DND-41 (cell line): Measurements from ENCODE around the gene NEUROD2.

Experiments
- ATAC-seq: fragments of 200-7000 bp; cut with Tn5 transposase; 3 replicates; pipeline ENCODE4 v1.9.1; 2021; ENCODE audit warnings: low read depth; ENCODE audit not compliant: insufficient read depth
- DNase-seq: peaks from one replicate; pipeline ENCODE4 v3.0.0-alpha.2; 2020
- H2AFZ ChIP-seq: 2 replicates; pipeline ENCODE4 v1.6.0; 2012; ENCODE audit warnings: low read depth, low read length
- H3K27ac ChIP-seq: 2 replicates; pipeline ENCODE4 v1.5.1; 2012; ENCODE audit warnings: low read length, inconsistent platforms
- H3K27me3 ChIP-seq: fragments of 200-600 bp; sonication (generic); 2 replicates; pipeline ENCODE4 v1.6.0; 2012; ENCODE audit warnings: low read length, mild to moderate bottlenecking, inconsistent platforms; ENCODE audit not compliant: insufficient read depth, poor library complexity
- H3K36me3 ChIP-seq: 2 replicates; pipeline ENCODE4 v1.5.1; 2012; ENCODE audit warnings: low read length, inconsistent platforms; ENCODE audit not compliant: insufficient read depth
- H3K4me1 ChIP-seq: 2 replicates; pipeline ENCODE4 v1.5.1; 2012; ENCODE audit warnings: mild to moderate bottlenecking, low read length; ENCODE audit not compliant: insufficient read depth
- H3K4me2 ChIP-seq: 2 replicates; pipeline ENCODE4 v1.6.0; 2012; ENCODE audit warnings: mild to moderate bottlenecking, moderate library complexity, low read length, inconsistent platforms; ENCODE audit not compliant: insufficient read depth
- H3K4me3 ChIP-seq, 2 experiments: fragments of 200-600 bp in 1 of 2; shearing (Covaris generic) in 1 of 2; 2 replicates each; pipeline ENCODE4 v1.5.1; 2012 to 2016; ENCODE audit warnings: inconsistent platforms in 2 of 2, low read length in 2 of 2, mild to moderate bottlenecking in 2 of 2, low read depth in 1 of 2, moderate library complexity in 1 of 2
- H3K79me2 ChIP-seq: 2 replicates; pipeline ENCODE4 v1.6.0; 2012; ENCODE audit warnings: low read length, inconsistent platforms; ENCODE audit not compliant: insufficient read depth
- H3K9ac ChIP-seq: 2 replicates; pipeline ENCODE4 v1.6.0; 2012; ENCODE audit warnings: low read depth, mild to moderate bottlenecking, inconsistent platforms, low read length, moderate library complexity
- H3K9me3 ChIP-seq: 2 replicates; pipeline ENCODE4 v1.5.1; 2012; ENCODE audit warnings: low read length, moderate library complexity, mild to moderate bottlenecking, inconsistent platforms; ENCODE audit not compliant: insufficient read depth, severe bottlenecking
- H4K20me1 ChIP-seq: 2 replicates; pipeline ENCODE4 v1.6.0; 2012; ENCODE audit warnings: low read length; ENCODE audit not compliant: insufficient read depth
- EZH2 ChIP-seq: IDR thresholded peaks from 3 replicates; pipeline ENCODE4 v1.6.1; 2012; ENCODE audit warnings: borderline replicate concordance, low read depth, mild to moderate bottlenecking, moderate library complexity, low read length, inconsistent platforms; ENCODE audit not compliant: severe bottlenecking
- TF ChIP-seq, protein P1 (sequence below): IDR thresholded peaks from 2 replicates; pipeline ENCODE4 v1.5.1; 2012; ENCODE audit warnings: borderline replicate concordance, low read length, moderate library complexity, mild to moderate bottlenecking; ENCODE audit not compliant: poor library complexity, severe bottlenecking; ENCODE audit errors: extremely low read depth

The NEUROD2 gene

DNA sequence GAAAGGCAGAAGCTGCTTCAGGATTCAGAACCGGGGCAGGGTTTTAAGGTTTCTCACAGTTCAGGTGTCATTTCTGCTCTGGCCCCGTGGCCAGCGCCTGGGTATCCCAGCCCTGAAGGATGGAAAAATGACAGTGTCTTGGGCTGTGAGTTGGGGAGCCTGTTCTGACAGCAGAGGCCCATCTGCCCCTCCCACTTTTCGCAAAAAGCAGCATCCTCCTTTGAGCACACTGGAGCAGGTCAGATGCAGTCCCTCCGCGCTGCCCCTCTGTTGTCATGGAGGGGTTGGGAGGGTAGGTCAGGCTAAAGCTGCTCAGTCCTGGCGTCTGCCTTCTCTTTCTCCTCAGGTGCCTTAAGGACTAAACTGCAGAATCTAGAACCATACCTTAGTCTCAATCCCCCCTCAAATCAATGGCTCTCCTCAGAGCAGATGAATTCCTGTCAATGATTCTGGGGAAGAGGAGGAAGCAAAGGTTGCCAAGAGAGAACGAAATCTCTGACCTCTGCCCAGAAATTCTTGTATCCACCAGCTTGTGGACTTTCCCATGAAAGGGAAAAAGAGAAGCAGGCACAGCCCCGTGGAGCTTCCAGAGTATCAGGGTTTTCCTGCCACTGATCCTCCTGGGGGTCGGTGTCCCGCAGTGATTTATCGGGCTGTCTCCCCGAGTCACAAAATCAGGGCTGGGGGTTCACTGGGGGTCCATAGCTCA is 7.3 kb downstream of the NEUROD2 start:
- Histone ChIP-seq H3K4me1 (no peaks in the 10 kb centered on the region), H3K27ac (no peak overlapping the region), H3K4me3 (no peak overlapping the region), H3K36me3 (no peaks in the 10 kb centered on the region), H2AFZ (no peak overlapping the region), H3K9ac (no peak overlapping the region), H3K79me2 (no peaks in the 10 kb centered on the region), H3K27me3 (peaks cover 49% of the 10 kb centered on the region), H3K9me3 (no peaks in the 10 kb centered on the region), H4K20me1 (peaks cover 9% of the 10 kb centered on the region; the same call in 1 of the 2 replicates), H3K4me2 (no peak overlapping the region)
- TF ChIP-seq EZH2: no peak
- TF ChIP-seq, protein P1, sequence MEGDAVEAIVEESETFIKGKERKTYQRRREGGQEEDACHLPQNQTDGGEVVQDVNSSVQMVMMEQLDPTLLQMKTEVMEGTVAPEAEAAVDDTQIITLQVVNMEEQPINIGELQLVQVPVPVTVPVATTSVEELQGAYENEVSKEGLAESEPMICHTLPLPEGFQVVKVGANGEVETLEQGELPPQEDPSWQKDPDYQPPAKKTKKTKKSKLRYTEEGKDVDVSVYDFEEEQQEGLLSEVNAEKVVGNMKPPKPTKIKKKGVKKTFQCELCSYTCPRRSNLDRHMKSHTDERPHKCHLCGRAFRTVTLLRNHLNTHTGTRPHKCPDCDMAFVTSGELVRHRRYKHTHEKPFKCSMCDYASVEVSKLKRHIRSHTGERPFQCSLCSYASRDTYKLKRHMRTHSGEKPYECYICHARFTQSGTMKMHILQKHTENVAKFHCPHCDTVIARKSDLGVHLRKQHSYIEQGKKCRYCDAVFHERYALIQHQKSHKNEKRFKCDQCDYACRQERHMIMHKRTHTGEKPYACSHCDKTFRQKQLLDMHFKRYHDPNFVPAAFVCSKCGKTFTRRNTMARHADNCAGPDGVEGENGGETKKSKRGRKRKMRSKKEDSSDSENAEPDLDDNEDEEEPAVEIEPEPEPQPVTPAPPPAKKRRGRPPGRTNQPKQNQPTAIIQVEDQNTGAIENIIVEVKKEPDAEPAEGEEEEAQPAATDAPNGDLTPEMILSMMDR: no peak
- no peak for ATAC-seq
- no peak for DNase-seq

DNA sequence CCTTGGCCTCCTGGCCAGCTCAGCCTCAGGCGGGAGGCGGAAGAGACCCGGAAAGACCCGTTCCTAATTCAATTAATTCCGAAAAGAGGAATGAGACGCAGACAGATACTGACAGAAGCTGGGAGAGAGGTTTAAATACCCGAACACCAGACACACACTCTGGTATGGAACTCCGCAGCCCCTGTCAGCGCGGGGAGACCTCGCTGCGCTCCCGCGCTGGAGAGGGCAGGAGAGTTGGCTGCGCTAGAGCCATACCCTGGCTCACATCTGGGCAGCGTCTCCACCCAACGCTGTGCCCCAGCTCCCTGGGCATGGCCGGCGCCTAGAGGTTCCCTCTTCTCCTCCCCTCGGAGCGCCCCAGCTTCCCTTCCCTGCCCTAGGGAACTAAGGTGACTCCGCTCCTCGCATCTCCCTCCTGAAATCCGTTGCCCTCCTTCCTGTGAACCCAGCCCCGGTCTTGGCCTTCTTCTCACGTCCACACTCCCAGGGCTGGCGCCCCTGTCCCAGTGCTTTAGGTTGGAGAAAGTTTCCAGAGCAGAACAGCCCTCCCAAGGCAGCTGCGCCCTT is 8.0 kb downstream of the NEUROD2 start:
- Histone ChIP-seq H3K27ac (no peak overlapping the region), H3K79me2 (no peaks in the 10 kb centered on the region), H4K20me1 (peaks cover 15% of the 10 kb centered on the region; the same call in 1 of the 2 replicates), H3K4me3 (no peak overlapping the region), H2AFZ (no peak overlapping the region), H3K4me1 (no peaks in the 10 kb centered on the region), H3K27me3 (peaks cover 49% of the 10 kb centered on the region), H3K4me2 (no peak overlapping the region), H3K9me3 (no peaks in the 10 kb centered on the region), H3K36me3 (no peaks in the 10 kb centered on the region), H3K9ac (no peak overlapping the region)
- TF ChIP-seq, protein P1: no peak
- TF ChIP-seq EZH2: no peak
- ATAC-seq (no peak), DNase-seq (no peak)

- Histone ChIP-seq H3K9ac (no peak overlapping the region), H3K4me3 (no peak overlapping the region), H3K79me2 (no peaks in the 10 kb centered on the region), H2AFZ (no peak overlapping the region), H3K36me3 (no peaks in the 10 kb centered on the region), H3K9me3 (no peaks in the 10 kb centered on the region), H3K27me3 (peaks cover 49% of the 10 kb centered on the region), H4K20me1 (peaks cover 16% of the 10 kb centered on the region; the same call in 1 of the 2 replicates), H3K4me1 (no peaks in the 10 kb centered on the region), H3K4me2 (no peak overlapping the region), H3K27ac (no peak overlapping the region)
- no peak for ATAC-seq
- no peak for TF ChIP-seq EZH2
- TF ChIP-seq, protein P1: no peak
- no peak for DNase-seq
Observed at GRCh38 chr17:39599004-39599664, 8.6 kb downstream of the NEUROD2 start.
